GM19351 (cell line): Measurements from ENCODE around the gene PITPNM3.

Source experiments
- ATAC-seq: cut with Tn5 transposase; IDR thresholded peaks from one replicate; pipeline ENCODE4 v1.9.1; 2021; ENCODE audit warnings: mild to moderate bottlenecking, moderate library complexity; ENCODE audit not compliant: unreplicated experiment

PITPNM3 gene

GRCh38 chr17:6551869-6552531 lies 4.4 kb downstream of the PITPNM3 start:
- ATAC-seq, result no peak

- no peak for ATAC-seq
Observed at GRCh38 chr17:6551356-6551755, 5.0 kb downstream of the PITPNM3 start.

- no peak for ATAC-seq
Observed at GRCh38 chr17:6549384-6550036, 6.8 kb downstream of the PITPNM3 start.

- ATAC-seq, result no peak
Observed at GRCh38 chr17:6548578-6549330, 7.6 kb downstream of the PITPNM3 start.

- no peak for ATAC-seq
Observed at GRCh38 chr17:6548034-6548433, 8.3 kb downstream of the PITPNM3 start.

GRCh38 chr17:6547336-6547735 lies 9.0 kb downstream of the PITPNM3 start:
- ATAC-seq, result no peak

- no peak for ATAC-seq
Observed at GRCh38 chr17:6546069-6546718, 10.2 kb downstream of the PITPNM3 start.

DNA sequence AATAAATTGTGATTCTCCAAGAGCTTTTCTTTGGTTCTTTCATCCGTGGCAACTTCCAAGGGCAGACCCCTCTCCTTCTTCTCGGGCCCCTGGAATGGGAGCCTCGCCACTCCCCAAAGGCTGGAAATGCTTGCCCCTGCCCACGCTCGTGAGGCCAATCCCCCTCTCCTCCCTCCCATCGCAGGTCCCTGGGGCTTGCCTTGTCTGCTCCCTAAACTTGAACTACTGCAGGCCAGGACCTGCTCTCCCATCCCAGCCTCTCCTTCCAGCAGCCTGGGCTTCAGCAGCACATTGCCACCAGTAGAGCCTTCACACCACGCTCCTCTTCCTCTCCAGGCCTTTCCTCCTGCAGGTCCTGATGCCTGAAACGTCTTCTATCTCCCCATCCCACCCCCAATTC lies 11.1 kb downstream of the PITPNM3 start:
- ATAC-seq, result no peak

DNA sequence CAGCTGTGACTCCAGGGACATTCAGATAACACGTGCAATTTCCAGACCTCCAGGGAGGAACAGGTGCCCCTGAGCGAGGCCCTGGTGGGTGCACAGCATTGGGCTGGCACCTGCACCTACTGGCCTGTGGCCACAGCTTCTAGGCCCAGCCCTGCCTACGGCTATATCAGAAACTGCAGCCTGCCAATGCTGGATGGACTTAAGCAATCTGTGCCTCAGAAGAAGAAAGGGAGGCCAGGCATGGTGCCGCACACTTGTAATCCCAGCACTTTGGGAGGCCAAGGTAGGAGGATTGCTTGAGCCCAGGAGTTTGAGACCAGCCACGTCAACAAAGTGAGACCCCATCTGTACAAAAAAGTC lies 12.4 kb downstream of the PITPNM3 start:
- no peak for ATAC-seq

DNA sequence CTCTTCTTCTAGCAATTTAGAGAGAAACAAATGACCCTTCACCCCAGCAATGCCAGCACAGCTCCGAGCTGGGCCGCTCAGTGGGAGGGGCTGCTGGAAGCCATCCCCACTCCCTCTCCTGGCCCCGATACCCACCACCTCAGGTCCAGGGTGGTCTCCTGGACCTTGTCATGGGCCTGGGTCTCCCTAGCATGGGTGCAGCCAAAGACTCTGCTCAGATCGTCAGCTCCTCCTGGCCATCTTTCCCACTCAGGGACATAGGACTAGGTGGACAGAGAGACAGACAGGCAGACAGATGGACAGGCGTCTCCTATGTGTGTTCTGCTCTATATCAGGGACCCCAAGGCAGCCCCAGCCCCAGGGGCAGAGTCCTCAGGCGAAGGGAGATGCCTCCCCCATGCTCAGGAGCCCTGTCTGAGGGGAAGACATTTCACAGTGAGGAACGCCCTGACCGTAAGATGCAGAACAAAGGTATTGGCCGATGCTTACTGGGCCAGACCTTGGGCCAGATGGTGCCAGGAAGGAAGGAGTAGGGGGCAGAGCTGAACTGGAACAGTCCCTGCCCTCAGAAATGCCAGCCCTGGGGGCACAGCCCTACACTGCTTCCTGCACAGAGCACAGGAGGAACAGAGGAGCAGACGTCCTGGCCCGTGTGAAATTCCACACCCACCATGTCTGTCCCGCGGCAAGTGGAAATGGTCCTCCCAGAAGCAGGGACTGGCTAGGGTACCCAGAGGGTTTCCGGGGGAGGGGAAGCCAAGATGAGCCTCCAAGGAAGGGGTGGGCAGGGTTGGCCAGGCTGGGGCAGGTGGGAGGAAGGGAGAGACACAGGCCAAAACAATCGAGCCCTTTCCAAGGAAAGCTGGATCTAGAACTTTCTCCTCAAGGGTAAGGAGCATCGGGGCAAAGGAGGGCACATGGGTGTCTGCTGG lies 13.0 kb downstream of the PITPNM3 start:
- no peak for ATAC-seq

GRCh38 chr17:6542577-6542976 lies 13.8 kb downstream of the PITPNM3 start:
- no peak for ATAC-seq

DNA sequence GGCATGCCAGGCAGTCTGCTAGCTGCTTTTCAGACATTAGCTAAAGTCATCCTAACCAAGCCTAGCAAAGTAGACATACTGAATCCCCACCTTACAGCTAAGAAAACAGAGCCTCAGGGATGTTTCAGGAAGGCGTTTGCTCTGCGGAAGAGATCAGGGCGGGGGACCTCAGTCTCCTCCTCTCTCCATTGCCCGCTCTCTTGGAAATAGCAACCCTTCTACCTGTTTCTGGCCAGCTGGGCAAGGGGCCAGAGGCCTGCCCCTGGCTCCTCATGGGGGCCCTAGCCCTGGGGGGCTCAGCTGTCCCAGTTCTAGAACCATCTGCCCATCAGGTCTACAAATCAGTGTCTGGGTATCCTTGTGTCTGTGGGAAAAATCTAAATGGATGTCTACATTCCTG lies 14.5 kb downstream of the PITPNM3 start:
- no peak for ATAC-seq

GRCh38 chr17:6539871-6540270 lies 16.5 kb downstream of the PITPNM3 start:
- ATAC-seq, result no peak

- no peak for ATAC-seq
Observed at GRCh38 chr17:6536566-6537065, 19.7 kb downstream of the PITPNM3 start.

GRCh38 chr17:6536053-6536452 lies 20.3 kb downstream of the PITPNM3 start:
- no peak for ATAC-seq

GRCh38 chr17:6534846-6535514 lies 21.4 kb downstream of the PITPNM3 start:
- ATAC-seq, result no peak

- ATAC-seq, result no peak
Observed at GRCh38 chr17:6532441-6532885, 23.9 kb downstream of the PITPNM3 start.

- no peak for ATAC-seq
Observed at GRCh38 chr17:6531575-6531974, 24.8 kb downstream of the PITPNM3 start.

DNA sequence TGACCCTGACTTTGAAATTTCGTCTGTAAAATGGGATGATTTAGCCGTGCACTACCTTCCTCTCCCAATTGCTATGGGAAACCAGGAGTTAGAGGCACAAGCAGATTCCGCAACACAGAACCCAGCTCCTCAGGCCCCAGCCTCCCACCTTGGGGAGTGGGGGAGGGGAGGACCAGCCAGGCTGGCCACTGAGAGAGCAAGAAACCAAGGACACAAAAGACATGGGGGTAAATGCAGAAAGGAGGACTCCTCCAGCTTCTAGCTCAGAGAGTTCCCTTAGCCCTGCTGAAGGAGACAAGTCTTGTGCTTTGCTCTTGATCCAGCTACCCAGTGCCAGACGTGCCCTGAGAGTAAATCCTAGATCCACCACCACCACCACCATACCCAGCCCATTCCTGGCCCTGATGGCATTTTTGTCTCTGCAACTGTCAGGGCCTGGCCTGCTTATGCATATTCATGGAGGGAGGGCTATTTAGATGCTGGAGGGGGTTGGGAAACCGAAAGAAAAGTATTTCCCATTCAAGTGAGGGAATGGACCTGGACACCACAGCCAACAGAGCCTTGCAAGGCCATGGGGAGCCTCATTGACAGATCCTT lies 25.9 kb downstream of the PITPNM3 start:
- no peak for ATAC-seq
